Uterus (tissue), 2 donors: ENCODE measurements around the gene ITGB5.

Experiments used
- CTCF ChIP-seq, 4 experiments: fragments of 200-600 bp in 2 of 4; fragments of 450-650 bp in 2 of 4; sonication (generic) in 2 of 4; IDR thresholded peaks; one replicate each; pipeline ENCODE4 v1.5.1; 2016 to 2019; ENCODE audit warnings: antibody characterized with exemption in 4 of 4, mild to moderate bottlenecking in 2 of 4, moderate library complexity in 1 of 4
- POLR2A ChIP-seq, 2 donors: fragments of 450-650 bp; IDR thresholded peaks; one replicate each; pipeline ENCODE4 v1.6.1; 2016; ENCODE audit warnings: antibody characterized with exemption in 2 of 2, mild to moderate bottlenecking in 1 of 2, moderate library complexity in 1 of 2

GRCh38 chr3:124784686-124785382 lies 102.3 kb downstream of the ITGB5 start:
- TF ChIP-seq POLR2A (IDR thresholded peaks at IDR 0.05): no peak
- no peak for TF ChIP-seq CTCF (IDR thresholded peaks at IDR 0.05)
